NCI-H748 (cell line): ENCODE results near the gene RCAN2.

Source experiments
- DNase-seq: peaks from one replicate; lab custom pipeline; 2025; ENCODE audit not compliant: unreplicated experiment; lab: John Stamatoyannopoulos, UW

Gene RCAN2

GRCh38 chr6:46219661-46220060, 271.6 kb downstream of the RCAN2 start:
- no peak for DNase-seq

- no peak for DNase-seq
Measured at GRCh38 chr6:46218457-46218856, 272.8 kb downstream of the RCAN2 start.

- DNase-seq: no peak
Measured at GRCh38 chr6:46217671-46218131, 273.5 kb downstream of the RCAN2 start.

GRCh38 chr6:46216879-46217278, 274.4 kb downstream of the RCAN2 start:
- DNase-seq: no peak

GRCh38 chr6:46215777-46216176, 275.5 kb downstream of the RCAN2 start:
- DNase-seq: no peak

GRCh38 chr6:46215213-46215612, 276.0 kb downstream of the RCAN2 start:
- DNase-seq: no peak

GRCh38 chr6:46211917-46212316, 279.3 kb downstream of the RCAN2 start:
- DNase-seq: no peak

GRCh38 chr6:46210294-46210693, 281.0 kb downstream of the RCAN2 start:
- no peak for DNase-seq

GRCh38 chr6:46208303-46208702, 282.9 kb downstream of the RCAN2 start:
- no peak for DNase-seq

GRCh38 chr6:46207174-46207573, 284.1 kb downstream of the RCAN2 start:
- DNase-seq: no peak

GRCh38 chr6:46204880-46205650, 286.2 kb downstream of the RCAN2 start:
- no peak for DNase-seq

- DNase-seq: no peak
Measured at GRCh38 chr6:46203391-46204177, 287.7 kb downstream of the RCAN2 start.

GRCh38 chr6:46201702-46202101, 289.5 kb downstream of the RCAN2 start:
- DNase-seq: no peak

- DNase-seq: no peak
Measured at GRCh38 chr6:46199387-46199786, 291.9 kb downstream of the RCAN2 start.

GRCh38 chr6:46191961-46192360, 299.3 kb downstream of the RCAN2 start:
- no peak for DNase-seq

GRCh38 chr6:46190889-46191288, 300.4 kb downstream of the RCAN2 start:
- no peak for DNase-seq

GRCh38 chr6:46189726-46190125, 301.5 kb downstream of the RCAN2 start:
- no peak for DNase-seq

- no peak for DNase-seq
Measured at GRCh38 chr6:46186583-46186982, 304.7 kb downstream of the RCAN2 start.

GRCh38 chr6:46184114-46184513, 307.1 kb downstream of the RCAN2 start:
- no peak for DNase-seq

- no peak for DNase-seq
Measured at GRCh38 chr6:46175976-46176375, 315.3 kb downstream of the RCAN2 start.

- no peak for DNase-seq
Measured at GRCh38 chr6:46175446-46175845, 315.8 kb downstream of the RCAN2 start.

- no peak for DNase-seq
Measured at GRCh38 chr6:46174904-46175303, 316.3 kb downstream of the RCAN2 start.
